ENCODE measurements around the gene NPC1. TPM values are rescaled to one million over a fixed set of nuclear protein-coding genes. Genes with fewer than 3 reads are reported as not detected.

The NPC1 gene
- total and polyA plus RNA-seq, 2 donors (not counting 1 experiment from before 2014, with no cell fraction given), result 36.0 to 204 TPM

DNA sequence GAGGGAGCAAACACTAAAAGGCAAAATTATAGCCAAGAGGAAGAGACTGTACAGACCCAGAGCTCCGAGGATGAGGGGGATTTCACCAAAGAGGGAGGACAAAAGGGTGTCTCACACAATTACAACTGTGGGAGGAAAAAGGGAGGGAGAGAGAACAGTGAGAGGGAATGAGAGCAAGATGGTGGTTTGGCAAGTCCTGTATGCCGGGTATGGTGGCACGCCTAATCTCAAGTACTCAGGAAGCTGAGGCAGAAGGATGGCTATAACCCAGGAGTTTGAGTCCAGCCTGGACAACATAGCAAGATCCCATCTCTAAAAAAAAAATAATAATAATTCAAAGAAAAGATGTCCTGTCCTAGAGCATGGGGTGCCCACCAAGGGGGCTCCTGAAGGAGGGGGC lies 34.3 kb downstream of the NPC1 start:
- Histone ChIP-seq H3K4me1 (ENCODE audit: control insufficient read depth, extremely low read depth, insufficient read depth, low read length) (no peaks in the 10 kb centered on the region), H4K20me1 (ENCODE audit: control insufficient read depth, extremely low read depth, insufficient read depth, low read length) (no peaks in the 10 kb centered on the region), H3K79me2 (ENCODE audit: control insufficient read depth, insufficient read depth, low read length) (no peaks in the 10 kb centered on the region), H3K9me3 (ENCODE audit: control insufficient read depth, insufficient read depth, low read depth, low read length) (no peaks in the 10 kb centered on the region), H2AFZ (ENCODE audit: low read length) (no peak overlapping the region), H3K4me3 (replicated peaks in 1 of 4; ENCODE audit: control extremely low read depth in 1 of 4, insufficient read depth in 1 of 4, low read depth in 3 of 4, low read length in 4 of 4) (no peak overlapping the region), H3K27me3 (ENCODE audit: control insufficient read depth, insufficient read depth, low read length) (no peaks in the 10 kb centered on the region), H3K36me3 (ENCODE audit: control insufficient read depth, insufficient read depth, low read length) (peaks cover 6% of the 10 kb centered on the region), H3K4me2 (ENCODE audit: extremely low read depth, insufficient read depth, low read length) (no peak overlapping the region), H3K27ac (ENCODE audit: insufficient read depth, low read length) (no peak overlapping the region), H3K9ac (ENCODE audit: insufficient read depth, low read length) (no peak overlapping the region)
- DNase-seq (ENCODE audit: low read depth in 2 of 2), result no peak
- TF ChIP-seq, protein P1, sequence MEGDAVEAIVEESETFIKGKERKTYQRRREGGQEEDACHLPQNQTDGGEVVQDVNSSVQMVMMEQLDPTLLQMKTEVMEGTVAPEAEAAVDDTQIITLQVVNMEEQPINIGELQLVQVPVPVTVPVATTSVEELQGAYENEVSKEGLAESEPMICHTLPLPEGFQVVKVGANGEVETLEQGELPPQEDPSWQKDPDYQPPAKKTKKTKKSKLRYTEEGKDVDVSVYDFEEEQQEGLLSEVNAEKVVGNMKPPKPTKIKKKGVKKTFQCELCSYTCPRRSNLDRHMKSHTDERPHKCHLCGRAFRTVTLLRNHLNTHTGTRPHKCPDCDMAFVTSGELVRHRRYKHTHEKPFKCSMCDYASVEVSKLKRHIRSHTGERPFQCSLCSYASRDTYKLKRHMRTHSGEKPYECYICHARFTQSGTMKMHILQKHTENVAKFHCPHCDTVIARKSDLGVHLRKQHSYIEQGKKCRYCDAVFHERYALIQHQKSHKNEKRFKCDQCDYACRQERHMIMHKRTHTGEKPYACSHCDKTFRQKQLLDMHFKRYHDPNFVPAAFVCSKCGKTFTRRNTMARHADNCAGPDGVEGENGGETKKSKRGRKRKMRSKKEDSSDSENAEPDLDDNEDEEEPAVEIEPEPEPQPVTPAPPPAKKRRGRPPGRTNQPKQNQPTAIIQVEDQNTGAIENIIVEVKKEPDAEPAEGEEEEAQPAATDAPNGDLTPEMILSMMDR (conservative IDR thresholded peaks at IDR 0.05 in 1 of 2, IDR thresholded peaks at IDR 0.05 in 1 of 2; ENCODE audit: low read depth in 1 of 2, low read length in 2 of 2), result no peak
- no peak for TF ChIP-seq EZH2 (IDR thresholded peaks at IDR 0.05; ENCODE audit: low read length, missing control alignments)

DNA sequence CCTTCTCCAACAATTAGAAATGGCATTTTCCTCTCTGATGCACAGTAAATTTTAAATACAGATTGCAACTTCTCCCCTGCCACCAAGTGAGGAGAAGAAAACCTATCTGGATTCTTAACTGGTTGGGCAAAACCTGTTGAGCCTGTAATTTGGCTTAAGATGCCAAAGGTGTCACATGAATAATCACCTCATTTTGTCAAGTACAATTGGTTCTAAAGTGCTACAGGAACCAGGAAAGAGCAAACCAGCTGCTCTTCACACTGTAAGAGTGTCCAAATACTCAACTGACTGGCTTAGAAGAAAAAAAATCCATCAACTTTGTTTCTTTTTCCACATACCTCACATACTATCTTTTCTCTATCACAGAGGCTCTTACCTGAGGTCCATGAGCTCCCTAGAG lies 35.4 kb downstream of the NPC1 start:
- Histone ChIP-seq H3K27ac (ENCODE audit: insufficient read depth, low read length) (no peak overlapping the region), H3K27me3 (ENCODE audit: control insufficient read depth, insufficient read depth, low read length) (no peaks in the 10 kb centered on the region), H3K36me3 (ENCODE audit: control insufficient read depth, insufficient read depth, low read length) (peaks cover 3% of the 10 kb centered on the region), H3K9ac (ENCODE audit: insufficient read depth, low read length) (no peak overlapping the region), H3K4me2 (ENCODE audit: extremely low read depth, insufficient read depth, low read length) (no peak overlapping the region), H3K4me1 (ENCODE audit: control insufficient read depth, extremely low read depth, insufficient read depth, low read length) (no peaks in the 10 kb centered on the region), H3K4me3 (replicated peaks in 1 of 4; ENCODE audit: control extremely low read depth in 1 of 4, insufficient read depth in 1 of 4, low read depth in 3 of 4, low read length in 4 of 4) (no peak overlapping the region), H3K79me2 (ENCODE audit: control insufficient read depth, insufficient read depth, low read length) (no peaks in the 10 kb centered on the region), H2AFZ (ENCODE audit: low read length) (no peak overlapping the region), H4K20me1 (ENCODE audit: control insufficient read depth, extremely low read depth, insufficient read depth, low read length) (no peaks in the 10 kb centered on the region), H3K9me3 (ENCODE audit: control insufficient read depth, insufficient read depth, low read depth, low read length) (no peaks in the 10 kb centered on the region)
- no peak for DNase-seq (ENCODE audit: low read depth in 2 of 2)
- TF ChIP-seq EZH2 (IDR thresholded peaks at IDR 0.05; ENCODE audit: low read length, missing control alignments), result no peak
- TF ChIP-seq, protein P1 (conservative IDR thresholded peaks at IDR 0.05 in 1 of 2, IDR thresholded peaks at IDR 0.05 in 1 of 2; ENCODE audit: low read depth in 1 of 2, low read length in 2 of 2), result no peak

DNA sequence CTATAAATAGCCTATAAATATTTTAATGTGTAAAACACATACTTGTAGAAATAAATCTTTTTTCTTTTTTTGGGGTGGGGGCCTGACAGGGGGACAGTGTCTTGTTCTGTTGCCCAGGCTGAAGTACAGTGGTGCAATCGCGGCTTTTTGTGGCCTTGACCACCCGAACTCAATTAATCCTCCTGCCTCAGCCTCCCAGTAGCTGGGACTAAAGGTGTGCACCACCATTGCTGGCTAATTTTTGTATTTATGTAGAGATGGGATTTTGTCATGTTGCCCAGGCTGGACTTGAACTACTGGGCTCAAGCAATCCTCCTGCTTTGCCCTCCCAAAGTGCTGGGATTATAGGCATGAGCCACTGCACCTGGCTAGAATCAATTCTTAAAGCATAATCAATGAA lies 37.6 kb downstream of the NPC1 start:
- Histone ChIP-seq H3K4me2 (ENCODE audit: extremely low read depth, insufficient read depth, low read length) (no peak overlapping the region), H3K9ac (ENCODE audit: insufficient read depth, low read length) (no peak overlapping the region), H3K79me2 (ENCODE audit: control insufficient read depth, insufficient read depth, low read length) (no peaks in the 10 kb centered on the region), H3K9me3 (ENCODE audit: control insufficient read depth, insufficient read depth, low read depth, low read length) (no peaks in the 10 kb centered on the region), H3K4me1 (ENCODE audit: control insufficient read depth, extremely low read depth, insufficient read depth, low read length) (no peaks in the 10 kb centered on the region), H3K27ac (ENCODE audit: insufficient read depth, low read length) (no peak overlapping the region), H3K4me3 (replicated peaks in 1 of 4; ENCODE audit: control extremely low read depth in 1 of 4, insufficient read depth in 1 of 4, low read depth in 3 of 4, low read length in 4 of 4) (no peak overlapping the region), H3K36me3 (ENCODE audit: control insufficient read depth, insufficient read depth, low read length) (peaks cover 6% of the 10 kb centered on the region), H2AFZ (ENCODE audit: low read length) (no peak overlapping the region), H4K20me1 (ENCODE audit: control insufficient read depth, extremely low read depth, insufficient read depth, low read length) (no peaks in the 10 kb centered on the region), H3K27me3 (ENCODE audit: control insufficient read depth, insufficient read depth, low read length) (no peaks in the 10 kb centered on the region)
- no peak for DNase-seq (ENCODE audit: low read depth in 2 of 2)
- no peak for TF ChIP-seq EZH2 (IDR thresholded peaks at IDR 0.05; ENCODE audit: low read length, missing control alignments)
- TF ChIP-seq, protein P1 (conservative IDR thresholded peaks at IDR 0.05 in 1 of 2, IDR thresholded peaks at IDR 0.05 in 1 of 2; ENCODE audit: low read depth in 1 of 2, low read length in 2 of 2), result no peak

Measured in fibroblast of lung (primary cell).